HS-5 (cell line): Measurements from ENCODE around the gene SLC37A1.

Source experiments
- DNase-seq: peaks from one replicate; pipeline ENCODE4 v3.0.0-alpha.2; 2012; ENCODE audit warnings: low read depth

Gene SLC37A1

DNA sequence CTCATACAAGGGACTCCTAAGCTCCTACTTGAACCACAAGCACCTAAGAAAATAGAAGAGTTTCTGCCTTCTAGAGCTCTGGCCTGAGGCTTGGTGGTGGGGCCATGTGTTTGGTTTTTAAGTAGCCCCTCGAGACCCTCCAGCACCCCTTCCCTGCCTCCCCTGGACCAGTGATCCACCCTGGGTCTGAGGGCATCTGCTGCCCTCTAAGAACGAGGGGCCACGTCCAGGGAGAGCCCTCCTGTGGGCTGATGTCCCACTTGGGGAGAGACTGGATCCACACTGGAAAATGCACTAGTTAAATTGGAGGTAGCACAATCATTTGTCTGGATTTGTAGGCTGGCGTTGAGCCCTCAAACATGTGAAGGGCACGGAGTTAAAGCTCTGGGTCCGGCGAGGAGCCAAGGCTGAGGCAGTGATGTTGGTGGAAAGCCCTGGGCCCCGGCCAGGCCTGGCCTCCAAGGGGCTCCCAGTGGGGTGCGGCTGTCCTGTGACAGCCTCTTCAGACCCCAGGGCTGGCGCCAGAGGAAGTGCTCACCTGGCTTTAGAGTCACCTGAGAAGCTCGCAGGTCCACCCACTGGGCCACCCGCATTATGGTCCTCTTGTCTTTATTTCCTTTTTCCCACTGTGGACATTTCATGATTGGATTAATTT, 65.2 kb downstream of the SLC37A1 start:
- no peak for DNase-seq

DNA sequence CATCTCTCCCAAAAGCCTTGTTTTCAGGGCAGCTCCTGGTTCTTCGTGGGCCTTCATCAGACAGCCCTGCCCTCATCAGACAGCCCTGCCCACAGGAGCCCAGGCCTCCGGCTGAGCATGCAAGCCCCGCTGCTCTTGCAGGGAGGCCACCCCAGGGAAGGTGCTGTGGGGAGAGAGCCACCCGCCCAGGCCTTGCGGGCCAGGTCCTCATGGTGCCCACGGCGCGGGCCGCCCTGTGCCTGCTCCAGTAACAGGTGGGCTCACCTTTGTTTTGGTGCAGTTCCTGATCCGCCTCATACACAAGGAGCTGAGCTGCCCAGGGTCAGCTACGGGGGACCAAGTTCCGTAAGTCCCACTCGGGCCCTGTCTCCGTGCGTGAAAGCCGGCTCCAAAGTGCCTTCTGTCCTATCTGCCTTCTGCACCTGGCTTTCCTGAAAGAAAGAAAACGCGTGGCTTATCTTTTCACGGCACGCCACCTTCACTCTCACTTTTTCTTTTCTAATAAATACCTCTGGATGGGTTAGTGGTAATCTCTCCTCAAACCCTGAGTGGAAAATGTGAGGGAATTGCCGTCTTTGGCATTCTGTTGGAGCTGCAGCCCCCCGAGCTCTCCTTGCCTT, 65.9 kb downstream of the SLC37A1 start:
- DNase-seq = no peak

DNA sequence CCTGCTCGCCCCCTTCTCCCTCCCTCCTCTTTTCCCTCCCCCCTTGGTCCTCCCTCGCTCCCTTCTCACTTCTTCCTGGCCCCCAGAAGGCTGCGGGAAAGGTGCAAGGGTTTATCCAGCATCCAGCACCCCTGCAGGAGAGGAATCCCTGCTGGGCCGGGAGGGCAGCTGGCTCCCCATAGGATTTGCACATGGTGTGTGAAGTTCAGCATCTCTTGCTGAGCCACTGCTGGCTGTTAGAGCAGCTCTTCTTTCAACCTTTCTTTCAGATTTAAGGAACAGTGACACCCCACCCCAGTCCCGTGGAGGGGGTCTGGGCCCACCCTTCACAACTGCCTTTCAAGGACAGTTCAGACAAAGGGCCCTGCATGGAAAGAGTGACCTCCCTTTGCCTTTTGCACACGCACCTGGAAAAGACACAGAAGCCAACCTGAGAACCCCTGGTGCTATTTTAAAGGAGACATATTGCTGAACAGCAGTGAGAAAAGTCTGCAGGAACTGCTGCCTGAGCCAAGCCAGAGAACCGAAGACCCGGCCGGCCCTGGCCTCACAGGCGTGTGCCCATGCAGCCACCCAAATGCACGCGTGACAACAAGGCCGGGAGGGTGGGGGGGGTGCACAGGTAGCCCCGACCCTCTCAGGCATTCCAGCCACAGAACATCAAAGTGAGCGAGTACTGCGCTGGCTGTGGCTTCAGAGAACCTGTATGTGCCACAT, 66.6 kb downstream of the SLC37A1 start:
- DNase-seq = no peak

DNA sequence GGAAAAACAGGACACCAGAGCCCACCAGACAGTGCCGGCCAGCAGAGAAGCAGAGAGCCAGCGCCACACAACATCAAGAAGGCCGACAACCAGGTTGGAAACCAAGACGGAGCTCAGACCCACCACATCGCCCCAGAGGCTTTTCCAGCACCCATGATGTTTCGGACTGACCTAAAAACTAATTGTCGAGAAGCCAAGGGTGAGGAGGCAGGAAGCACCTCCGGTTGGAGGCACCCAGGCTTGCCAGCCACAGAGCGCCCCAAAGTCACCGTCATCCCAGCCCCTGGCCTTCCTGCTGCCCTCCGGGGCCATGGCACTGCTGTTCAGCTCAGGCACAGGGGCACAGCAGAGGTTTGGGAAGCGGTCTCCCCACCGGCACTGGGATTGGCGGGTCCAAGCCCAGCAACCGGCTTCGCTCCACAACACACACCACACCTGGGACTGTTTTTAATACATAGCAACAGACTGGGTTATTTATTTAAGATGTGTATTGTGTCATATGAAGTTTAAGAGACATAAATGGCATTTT, 67.2 kb downstream of the SLC37A1 start:
- DNase-seq = no peak

DNA sequence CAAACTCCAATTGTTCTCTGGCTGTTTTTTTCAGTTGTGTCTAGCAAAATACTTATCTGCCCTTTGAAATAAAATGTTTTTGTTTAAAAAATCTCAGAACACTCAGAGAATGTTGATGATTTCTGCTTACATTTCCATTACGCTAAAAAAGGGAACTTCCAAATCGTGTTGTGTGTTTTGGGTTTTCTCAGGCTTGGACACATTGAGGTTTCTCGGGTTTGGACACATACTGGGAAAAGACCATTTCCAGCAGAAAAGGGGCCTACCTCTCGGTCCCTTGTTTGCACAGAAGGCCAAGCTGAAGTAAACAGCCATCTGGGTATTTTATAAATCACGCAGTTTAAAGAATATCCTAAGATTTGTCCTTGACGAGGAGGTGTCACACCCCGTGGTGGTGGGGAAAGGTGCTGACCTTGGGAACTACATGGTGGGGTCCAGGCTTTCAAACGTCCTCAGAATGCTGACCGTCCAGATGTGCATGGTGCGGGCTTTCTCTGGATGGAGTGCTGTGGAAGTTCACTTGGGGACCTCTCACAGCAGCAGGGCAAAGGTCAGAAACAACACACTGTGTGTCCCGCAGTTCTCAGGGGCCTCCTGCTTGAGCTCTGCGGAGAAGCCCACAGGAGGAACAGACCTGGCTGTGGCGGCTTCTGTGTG, 67.8 kb downstream of the SLC37A1 start:
- DNase-seq = no peak

DNA sequence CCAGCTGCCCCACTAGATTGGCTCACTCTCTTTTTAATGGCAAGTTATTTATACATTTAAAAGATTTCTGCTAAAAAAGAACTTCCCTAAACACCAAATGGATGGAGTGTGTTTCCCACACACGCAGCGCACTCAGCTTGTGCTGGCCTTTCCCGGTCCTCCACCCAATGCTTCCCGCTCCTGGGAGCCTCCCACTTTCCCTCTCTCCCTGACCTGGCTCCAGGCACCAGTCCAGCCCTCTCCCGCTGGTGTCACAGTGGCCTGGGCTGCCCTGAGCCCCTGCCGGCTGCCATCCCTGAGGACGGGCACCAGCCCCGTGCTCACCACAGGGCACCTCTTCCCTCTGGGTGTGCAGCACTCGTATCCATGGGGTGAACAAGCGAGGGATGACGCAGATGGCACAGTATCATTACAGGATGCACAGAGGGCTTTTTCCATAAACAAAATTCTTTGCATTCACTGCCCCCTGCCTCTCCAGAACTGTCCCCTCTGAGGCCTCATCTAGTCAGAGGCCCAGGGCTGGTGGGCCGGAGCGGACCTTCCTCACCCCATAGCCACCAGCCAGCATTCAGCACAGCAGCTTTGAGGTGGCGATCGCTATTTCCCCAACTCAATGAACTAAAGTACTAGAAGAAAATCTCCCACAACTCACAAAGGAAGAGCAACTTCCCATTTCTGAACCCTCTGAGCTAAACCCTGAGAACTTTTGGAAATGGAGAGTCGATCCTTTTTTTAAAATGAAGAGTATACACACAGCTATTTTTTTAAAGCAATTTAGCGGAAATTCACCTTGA, 68.5 kb downstream of the SLC37A1 start:
- no peak for DNase-seq

DNA sequence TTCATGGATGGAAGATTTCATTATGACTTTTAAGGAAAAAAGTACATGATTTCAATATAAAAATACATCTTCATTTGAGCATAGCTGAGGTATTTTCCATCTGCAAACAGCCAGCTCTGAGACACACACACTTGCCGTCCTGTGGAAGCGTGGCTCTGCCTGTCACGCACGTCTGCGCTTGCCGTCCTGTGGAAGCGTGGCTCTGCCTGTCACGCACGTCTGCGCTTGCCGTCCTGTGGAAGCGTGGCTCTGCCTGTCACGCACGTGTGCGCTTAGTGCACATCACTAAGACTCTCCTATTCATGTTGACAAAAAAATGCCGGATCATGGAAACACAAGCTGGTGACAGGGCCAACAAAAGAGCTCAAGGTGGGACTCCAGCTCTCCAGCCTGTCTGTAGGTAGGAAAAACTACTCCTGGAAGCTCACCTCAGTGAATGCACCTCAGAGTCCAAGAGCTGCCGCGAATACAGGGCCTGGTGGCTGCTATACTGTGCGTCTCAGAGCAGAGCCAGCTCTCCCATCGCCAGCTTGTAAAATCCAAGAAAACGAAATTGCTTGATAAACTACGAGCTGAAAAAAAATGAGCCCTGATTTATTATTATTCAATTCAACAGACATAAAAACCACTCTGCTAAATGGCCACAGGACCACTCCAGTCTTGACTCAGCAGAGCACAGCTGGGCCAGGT, 69.3 kb downstream of the SLC37A1 start:
- DNase-seq = no peak

DNA sequence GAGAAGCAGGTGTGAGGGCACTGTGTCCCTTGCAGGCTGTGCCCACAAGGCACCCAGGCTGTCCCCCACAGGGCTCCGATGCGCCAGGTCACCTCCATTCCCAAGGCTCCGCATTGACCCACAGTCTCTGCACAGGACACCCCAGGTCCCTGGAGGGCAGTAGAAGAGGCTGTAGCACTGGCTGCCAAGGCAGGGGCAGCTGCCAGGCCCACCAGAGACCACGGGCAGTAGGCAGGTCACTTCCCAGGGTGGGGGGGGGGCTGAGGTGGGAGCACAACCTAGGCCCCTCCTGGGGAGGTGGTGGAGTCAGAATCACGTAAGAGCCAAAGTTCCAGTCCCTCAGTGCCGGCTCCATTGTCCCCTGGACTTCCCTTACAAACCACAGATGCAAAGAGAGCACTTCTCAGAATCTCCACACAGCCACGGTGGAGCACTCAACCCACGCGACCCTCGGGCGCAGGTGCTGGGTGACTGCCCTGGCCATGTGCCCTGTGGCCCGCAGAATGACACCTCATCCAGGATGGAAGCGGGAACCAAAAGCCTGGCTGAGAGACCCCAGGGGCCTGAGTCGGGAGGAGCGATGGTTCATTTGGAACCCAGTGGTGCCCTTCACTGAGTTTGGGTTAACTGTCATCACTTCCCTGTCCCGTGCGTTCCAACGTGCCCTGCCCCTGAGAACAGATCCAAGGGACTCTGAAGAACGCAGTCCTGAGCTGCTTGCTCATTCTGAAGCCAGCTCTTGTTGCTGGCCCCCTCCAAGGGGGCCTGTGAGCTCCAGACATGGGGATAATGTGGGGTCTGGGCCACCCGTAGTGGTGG, 70.0 kb downstream of the SLC37A1 start:
- DNase-seq = no peak

DNA sequence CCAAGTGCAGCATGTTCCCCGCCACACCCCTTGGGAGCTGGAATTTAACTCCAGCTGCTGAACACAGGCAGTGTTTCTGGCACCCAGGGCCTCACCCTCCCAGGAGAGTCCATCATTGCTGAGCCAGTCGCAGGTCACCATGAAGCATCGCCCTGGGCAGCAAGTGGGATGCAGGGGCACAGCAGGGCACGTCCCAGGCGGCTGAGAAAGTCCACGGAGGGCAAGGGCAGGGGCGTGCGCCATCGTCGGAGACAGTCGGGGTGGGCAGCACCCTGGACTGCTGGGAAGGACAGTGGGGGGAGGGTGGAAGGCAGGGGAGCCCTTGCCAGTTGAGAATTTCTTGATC, 70.6 kb downstream of the SLC37A1 start:
- DNase-seq = no peak

DNA sequence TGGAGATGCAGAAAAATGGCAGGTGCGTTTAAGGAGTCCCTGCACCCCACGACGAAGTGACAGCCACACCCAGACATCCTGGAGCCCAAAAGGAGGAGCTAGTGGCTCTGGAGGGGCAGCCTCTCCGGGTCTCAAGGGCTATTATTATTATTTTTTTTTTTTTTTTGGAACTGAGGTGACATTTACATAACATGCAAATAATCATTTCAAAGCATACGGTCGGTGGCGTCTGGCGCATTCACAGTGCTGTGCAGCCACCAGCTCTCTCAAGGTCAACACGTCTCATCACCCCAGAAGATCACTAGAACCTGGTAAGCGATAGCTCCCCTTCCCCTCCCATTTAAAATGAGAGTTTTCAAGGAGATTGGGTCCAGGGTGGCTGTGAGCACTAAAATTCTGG, 72.2 kb downstream of the SLC37A1 start:
- no peak for DNase-seq

DNA sequence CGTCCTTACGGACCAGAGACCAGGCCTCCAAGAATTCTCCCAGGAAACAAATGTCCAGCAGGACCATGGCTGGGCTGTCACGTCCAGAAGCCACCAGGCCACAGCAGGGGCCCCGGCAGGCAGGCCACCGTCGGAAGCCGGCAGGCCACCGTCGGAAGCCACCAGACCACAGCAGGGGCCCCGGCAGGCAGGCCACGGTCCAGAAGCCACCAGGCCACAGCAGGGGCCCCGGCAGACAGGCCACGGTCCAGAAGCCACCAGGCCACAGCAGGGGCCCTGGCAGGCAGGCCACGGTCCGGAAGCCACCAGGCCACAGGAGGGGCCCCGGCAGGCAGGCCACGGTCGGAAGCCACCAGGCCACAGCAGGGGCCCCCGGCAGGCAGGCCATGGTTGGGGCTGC, 72.8 kb downstream of the SLC37A1 start:
- no peak for DNase-seq

DNA sequence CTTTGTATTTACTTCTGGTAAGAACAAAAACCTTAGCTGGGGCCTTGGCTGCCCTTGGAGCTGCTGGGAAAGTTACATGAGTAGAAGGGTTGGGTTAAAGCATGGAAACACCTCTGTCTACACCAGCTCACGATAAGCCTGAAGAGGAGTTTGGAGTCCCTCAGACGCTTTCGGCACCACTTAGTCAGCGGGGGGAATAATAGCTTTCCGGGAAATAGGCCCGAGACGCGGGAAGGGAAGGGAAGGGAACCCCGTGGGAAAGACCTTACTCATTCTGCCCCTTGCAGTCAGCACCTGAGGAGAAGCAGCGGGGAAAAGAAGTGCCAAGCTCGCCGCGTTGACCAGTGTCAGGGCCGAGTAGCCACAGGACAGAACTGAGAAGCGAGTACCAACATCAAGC, 73.4 kb downstream of the SLC37A1 start:
- DNase-seq = no peak

DNA sequence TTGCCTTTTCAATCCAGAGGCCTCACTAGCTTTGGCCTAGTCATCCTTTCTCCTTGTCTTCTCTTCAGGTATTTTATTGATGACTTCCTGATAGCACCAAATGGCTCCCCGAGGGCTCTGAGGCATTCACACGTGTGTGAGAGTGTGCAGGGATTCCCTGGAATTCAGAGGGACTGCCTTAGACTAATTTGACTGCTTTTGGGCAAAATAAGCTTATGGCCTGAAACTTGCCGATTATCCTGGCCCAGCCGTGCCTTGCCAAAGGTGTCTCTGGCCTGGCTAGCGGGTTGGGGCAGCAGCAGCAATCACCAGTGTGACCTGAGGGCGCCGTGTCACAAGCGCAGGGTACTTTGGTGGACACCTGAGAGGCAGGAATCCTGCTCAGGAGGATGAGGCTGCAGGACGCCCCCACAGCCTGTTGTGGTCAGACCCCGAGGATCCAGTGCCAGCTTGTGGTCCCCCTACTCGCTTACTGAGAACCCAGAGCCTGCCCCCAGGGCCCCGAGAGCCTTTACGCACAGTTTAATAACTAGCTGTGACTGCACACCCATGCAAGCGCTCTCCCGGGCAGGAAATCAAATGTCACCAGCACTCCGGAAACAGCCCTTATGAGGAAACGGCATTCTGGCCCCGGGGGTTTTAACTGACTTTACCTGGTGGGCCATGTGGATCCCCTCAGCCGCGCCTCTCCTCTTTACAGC, 76.9 kb downstream of the SLC37A1 start:
- no peak for DNase-seq

DNA sequence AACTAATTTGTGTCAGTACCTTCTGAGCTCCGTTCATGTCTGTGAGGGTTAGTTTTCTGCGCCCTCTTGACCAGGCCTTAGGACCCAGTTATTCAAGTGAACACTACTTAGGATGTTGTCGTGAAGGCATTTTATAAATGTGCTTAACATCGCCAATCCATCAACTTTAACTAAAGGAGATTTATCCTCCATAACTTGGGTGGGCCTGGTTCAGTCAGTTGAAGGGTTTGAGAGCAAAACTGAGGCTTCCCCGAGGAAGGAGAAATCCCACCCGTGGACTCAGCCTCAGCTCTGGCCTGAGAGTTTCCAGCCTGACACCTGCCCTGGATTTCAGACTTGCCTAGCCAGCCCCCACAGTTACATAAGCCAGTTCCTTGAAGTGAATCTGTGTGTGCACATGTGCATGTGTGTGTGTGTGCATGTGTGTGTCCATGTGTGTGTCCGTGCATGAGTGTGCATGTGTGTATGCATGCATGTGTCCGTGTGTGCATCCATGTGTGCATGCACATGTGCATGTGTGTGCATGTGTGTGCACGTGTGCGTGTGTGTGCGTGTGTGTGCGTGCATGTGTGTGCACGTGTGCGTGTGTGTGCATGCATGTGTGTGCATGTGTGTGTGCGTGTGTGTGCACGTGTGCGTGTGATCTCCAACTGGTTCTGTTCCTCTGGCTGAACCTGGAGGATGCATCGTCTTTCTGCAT, 77.7 kb downstream of the SLC37A1 start:
- no peak for DNase-seq

DNA sequence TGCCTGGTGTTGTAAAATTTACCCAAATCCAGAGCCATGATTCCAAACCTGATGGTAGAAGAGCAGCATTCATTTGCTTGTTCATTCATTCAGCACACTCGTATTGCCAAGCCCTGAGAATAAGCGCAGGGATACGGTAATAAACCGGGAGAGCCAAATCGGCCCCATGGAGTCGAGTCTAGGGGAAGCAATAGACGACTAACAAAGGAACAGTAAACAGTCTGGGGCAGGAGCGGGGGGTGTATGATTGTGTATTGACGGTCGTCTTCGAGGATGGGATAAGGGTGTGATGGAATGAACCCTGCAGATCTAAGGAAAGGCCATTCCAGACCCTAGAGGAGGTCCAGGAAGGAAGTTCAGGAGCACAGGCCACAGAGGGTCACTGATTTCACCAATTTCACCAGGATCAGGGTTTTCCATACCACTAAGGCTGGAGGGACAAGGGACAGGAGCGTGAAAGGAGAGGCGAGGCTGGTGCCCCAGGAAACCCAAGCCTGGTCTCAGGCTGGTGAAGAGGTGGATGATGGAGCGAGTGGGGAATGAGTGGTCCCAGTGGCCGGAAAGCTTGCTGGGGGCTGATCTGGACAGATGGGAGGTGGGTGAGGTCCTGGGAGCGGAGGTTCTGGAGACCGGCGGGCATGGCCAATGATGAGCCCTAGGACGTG, 78.6 kb downstream of the SLC37A1 start:
- DNase-seq = no peak

DNA sequence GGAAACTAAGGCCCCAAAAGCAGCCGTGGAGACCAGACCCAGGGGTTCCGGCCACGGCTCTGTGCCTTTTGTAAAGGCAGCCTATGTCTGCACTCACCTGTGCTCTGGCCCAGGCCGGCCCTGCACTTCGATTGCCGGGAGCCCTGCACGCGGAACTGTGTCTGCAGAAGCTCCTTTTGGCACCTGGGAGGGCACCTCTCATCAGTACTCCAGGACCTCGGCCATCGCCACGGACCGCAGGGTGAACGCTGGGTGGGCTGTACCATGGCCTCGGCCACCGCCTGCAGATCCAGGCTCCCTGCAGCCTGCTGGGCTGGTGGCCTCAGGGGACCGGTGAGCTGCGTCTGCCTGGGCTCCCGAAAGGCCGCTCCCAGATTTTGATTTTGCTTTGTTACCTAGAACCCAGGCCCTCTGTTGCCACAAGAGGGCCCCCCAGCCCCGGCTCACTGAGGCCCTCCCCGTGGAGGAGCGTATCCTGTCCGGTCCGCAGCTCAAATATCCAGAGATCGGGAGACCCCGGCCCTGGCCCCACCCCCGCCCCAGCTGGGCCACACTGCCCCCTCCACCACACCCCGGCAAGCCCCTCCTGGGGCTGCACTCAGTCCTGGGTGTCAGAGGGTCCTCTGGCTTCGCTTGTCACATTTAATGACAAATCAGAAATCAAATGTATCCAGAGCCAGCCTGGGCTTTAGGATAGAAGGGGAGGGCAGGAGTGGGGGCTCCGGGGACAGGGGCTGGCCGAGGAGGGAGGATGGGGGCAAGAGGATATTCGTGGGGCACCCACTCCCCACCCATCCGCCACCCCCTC, 79.6 kb downstream of the SLC37A1 start:
- no peak for DNase-seq

DNA sequence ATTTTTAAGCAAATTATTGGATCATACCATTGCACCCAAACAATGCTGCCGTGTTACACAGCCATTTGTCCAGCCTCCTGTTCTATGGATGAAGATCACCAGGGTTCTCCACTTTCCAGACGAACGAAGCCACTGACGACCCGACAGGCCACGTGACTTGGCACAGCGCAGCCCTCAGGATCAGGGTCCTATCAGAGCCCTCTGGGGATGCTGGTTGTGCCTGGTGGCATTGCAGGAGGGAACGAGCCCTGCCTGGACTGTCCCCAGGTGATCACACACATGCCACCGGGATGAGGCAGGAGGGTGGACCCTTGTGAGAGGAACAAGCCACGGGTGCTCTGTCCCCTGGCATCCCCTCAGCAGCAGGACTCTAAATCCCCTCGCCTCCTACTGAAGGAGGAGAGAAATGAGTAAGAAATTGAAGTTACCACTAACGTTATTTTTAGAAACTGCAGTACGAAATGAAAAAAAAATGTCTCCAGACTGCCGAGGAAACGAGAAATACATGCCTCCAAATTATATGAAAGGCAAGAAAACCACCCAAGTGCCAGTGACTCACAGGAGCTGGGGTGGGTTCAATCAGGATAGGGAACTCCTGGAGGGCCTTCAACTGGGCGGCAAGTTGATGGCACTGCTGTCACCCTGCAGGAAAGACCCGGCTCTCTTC, 81.1 kb downstream of the SLC37A1 start:
- no peak for DNase-seq
